Uterus (tissue), 2 donors: ENCODE measurements around the gene HMGB3.

ENCODE experiments used
- CTCF ChIP-seq, 4 experiments: fragments of 200-600 bp in 2 of 4; fragments of 450-650 bp in 2 of 4; sonication (generic) in 2 of 4; IDR thresholded peaks; one replicate each; pipeline ENCODE4 v1.5.1; 2016 to 2019; ENCODE audit warnings: antibody characterized with exemption in 4 of 4, mild to moderate bottlenecking in 2 of 4, moderate library complexity in 1 of 4
- POLR2A ChIP-seq, 2 donors: fragments of 450-650 bp; IDR thresholded peaks; one replicate each; pipeline ENCODE4 v1.6.1; 2016; ENCODE audit warnings: antibody characterized with exemption in 2 of 2, mild to moderate bottlenecking in 1 of 2, moderate library complexity in 1 of 2

DNA sequence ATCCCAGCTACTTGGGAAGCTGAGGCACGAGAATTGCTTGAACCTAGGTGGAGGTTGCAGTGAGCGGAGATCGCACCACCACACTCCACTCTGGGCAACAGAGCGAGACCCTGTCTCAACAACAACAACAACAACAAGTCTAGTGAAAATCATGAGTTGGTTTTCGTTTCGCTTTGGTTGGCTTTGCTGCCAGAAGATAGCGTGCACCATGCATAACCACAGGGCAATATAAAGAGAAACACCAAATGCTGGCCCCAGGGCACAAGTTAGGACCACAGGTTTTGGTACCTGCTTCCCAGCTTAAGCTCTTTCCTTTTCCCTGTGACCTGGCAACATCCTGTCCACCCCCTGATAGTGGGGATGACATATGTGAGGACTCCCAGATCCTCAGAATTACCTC is 21.5 kb upstream of the HMGB3 start:
- TF ChIP-seq POLR2A (IDR thresholded peaks at IDR 0.05), result no peak
- no peak for TF ChIP-seq CTCF (IDR thresholded peaks at IDR 0.05)
